Keratinocyte (primary cell): Measurements from ENCODE around the gene ZNF12. TPM values are rescaled to one million over a fixed set of nuclear protein-coding genes. Genes with fewer than 3 reads are reported as not detected.

Experiments
- DNase-seq: peaks from one replicate; pipeline ENCODE4 v3.0.0-alpha.2; 2011; ENCODE audit warnings: low read depth, missing footprints, low spot score
- FAIRE-seq: peaks from 2 replicates; lab custom pipeline; 2011; peaks lifted over from hg19 to GRCh38; lab: Jason Lieb, UNC
- H2AFZ ChIP-seq: 2 replicates; pipeline ENCODE4 v1.6.0; 2012; ENCODE audit warnings: low read length, control low read depth, inconsistent platforms; ENCODE audit not compliant: control insufficient read depth
- H3K27ac ChIP-seq: 2 replicates; pipeline ENCODE4 v1.5.1; 2011; ENCODE audit warnings: low read length; ENCODE audit not compliant: control insufficient read depth, insufficient read depth
- H3K27me3 ChIP-seq: 3 replicates; pipeline ENCODE4 v1.6.0; 2011; ENCODE audit warnings: low read length; ENCODE audit not compliant: control insufficient read depth, insufficient read depth; ENCODE audit errors: extremely low read depth
- H3K36me3 ChIP-seq, 2 experiments: 2 replicates in 1 of 2; 3 replicates in 1 of 2; pipeline ENCODE4 v1.5.1; 2011; ENCODE audit warnings: low read length in 2 of 2, mild to moderate bottlenecking in 1 of 2; ENCODE audit not compliant: control insufficient read depth in 2 of 2, insufficient read depth in 2 of 2; ENCODE audit errors: extremely low read depth in 1 of 2
- H3K4me1 ChIP-seq: 3 replicates; pipeline ENCODE4 v1.5.1; 2011; ENCODE audit warnings: low read length; ENCODE audit not compliant: control insufficient read depth, insufficient read depth; ENCODE audit errors: extremely low read depth
- H3K4me2 ChIP-seq: 3 replicates; pipeline ENCODE4 v1.6.0; 2011; ENCODE audit warnings: low read depth, low read length; ENCODE audit not compliant: control insufficient read depth, insufficient read depth; ENCODE audit errors: extremely low read depth
- H3K4me3 ChIP-seq, 3 experiments: fragments of 200-600 bp in 1 of 3; sonication (generic) in 1 of 3; 2 replicates in 2 of 3; 3 replicates in 1 of 3; pipeline ENCODE4 v1.5.1; 2011 to 2016; ENCODE audit warnings: low read length in 3 of 3, mild to moderate bottlenecking in 3 of 3, control low read depth in 2 of 3, inconsistent platforms in 1 of 3, low read depth in 1 of 3, mixed read lengths in 1 of 3, mixed run types in 1 of 3, moderate library complexity in 1 of 3; ENCODE audit not compliant: control insufficient read depth in 2 of 3, insufficient read depth in 2 of 3; ENCODE audit errors: extremely low read depth in 1 of 3
- H3K79me2 ChIP-seq: 2 replicates; pipeline ENCODE4 v1.6.0; 2012; ENCODE audit warnings: low read length; ENCODE audit not compliant: control insufficient read depth, insufficient read depth
- H3K9ac ChIP-seq: 3 replicates; pipeline ENCODE4 v1.6.0; 2011; ENCODE audit warnings: low read length; ENCODE audit not compliant: control insufficient read depth, insufficient read depth; ENCODE audit errors: extremely low read depth
- H3K9me1 ChIP-seq: 3 replicates; pipeline ENCODE4 v1.6.0; 2011; ENCODE audit warnings: low read length; ENCODE audit not compliant: control insufficient read depth, insufficient read depth; ENCODE audit errors: extremely low read depth
- H3K9me3 ChIP-seq: 2 replicates; pipeline ENCODE4 v1.5.1; 2012; ENCODE audit warnings: low read depth, low read length; ENCODE audit not compliant: control insufficient read depth
- H4K20me1 ChIP-seq: 3 replicates; pipeline ENCODE4 v1.6.0; 2011; ENCODE audit warnings: low read length; ENCODE audit not compliant: control insufficient read depth, insufficient read depth; ENCODE audit errors: extremely low read depth
- CTCF ChIP-seq, 3 experiments: IDR thresholded peaks in 1 of 3; conservative IDR thresholded peaks in 1 of 3; optimal IDR thresholded peaks in 1 of 3; 2 replicates in 2 of 3; 3 replicates in 1 of 3; pipeline versions ENCODE3 to v1.5.1; 2011; ENCODE audit warnings: low read length in 3 of 3, mild to moderate bottlenecking in 3 of 3, moderate library complexity in 2 of 3, control low read depth in 1 of 3, inconsistent platforms in 1 of 3; ENCODE audit not compliant: insufficient read depth in 2 of 3; ENCODE audit errors: extremely low read depth in 1 of 3
- EZH2 ChIP-seq: IDR thresholded peaks from one replicate; pipeline ENCODE4 v1.6.1; 2012; ENCODE audit warnings: inconsistent platforms, mild to moderate bottlenecking, low read length, moderate library complexity
- dilution Hi-C: fragments of 300-500 bp; cut with MboI; formaldehyde crosslinking; loops from one replicate; pipeline ENCODE4 v1.7.0; 2020; ENCODE audit warnings: low sequenced_read_pairs; ENCODE audit not compliant: extremely low pct_ligation_motif_present
- polyA plus RNA-seq, 5 experiments: library from polyadenylated mRNA; depleted of rRNA in 3 of 5; stranded (reverse) in 3 of 5; stranded (forward) in 1 of 5; unstranded in 1 of 5; fragments of >200 nt; gene quantifications; 1 replicate in 1 of 5; 2 replicates in 3 of 5; 3 replicates in 1 of 5; pipeline versions ENCODE4 v1.2.1 to v1.2.3, GENCODE V29; 2011 to 2012; ENCODE audit warnings: missing spikeins in 2 of 5, low read depth in 1 of 5, low replicate concordance in 1 of 5

Gene ZNF12
- polyA plus RNA-seq, 1 donor (not counting 4 experiments of a cell fraction or from before 2014, with no cell fraction given), result 12.5 TPM

- no peak overlapping the region for H2AFZ ChIP-seq
- dilution Hi-C loops, result no loop called here
- peaks cover 20% of the 10 kb centered on the region for H3K79me2 ChIP-seq
- no peak overlapping the region for H3K27ac ChIP-seq
- no peak for DNase-seq
- H3K9me3 ChIP-seq, result no peaks in the 10 kb centered on the region
- peaks cover 12% of the 10 kb centered on the region for H3K4me1 ChIP-seq
- H4K20me1 ChIP-seq, result no peaks in the 10 kb centered on the region
- H3K9ac ChIP-seq, result no peak overlapping the region
- H3K4me2 ChIP-seq, result no peak overlapping the region
- H3K27me3 ChIP-seq, result no peaks in the 10 kb centered on the region
- H3K9me1 ChIP-seq, result no peaks in the 10 kb centered on the region
- no peak for TF ChIP-seq EZH2
- no peak for TF ChIP-seq CTCF (optimal IDR thresholded peaks at IDR 0.05 in 1 of 3, IDR thresholded peaks at IDR 0.05 in 1 of 3, conservative IDR thresholded peaks at IDR 0.05 in 1 of 3; ENCODE audit: extremely low read depth in 1 of 3, insufficient read depth in 2 of 3, low read length in 3 of 3)
- FAIRE-seq, result no peak
- H3K4me3 ChIP-seq, result no peak overlapping the region
- peaks cover 2 to 4% of the 10 kb centered on the region in 2 experiments for H3K36me3 ChIP-seq
These were observed 3.1 kb upstream of the ZNF12 start for GRCh38 chr7:6709808-6710207.

GRCh38 chr7:6708304-6708703 is 1.6 kb upstream of the ZNF12 start:
- H3K27ac ChIP-seq, result no peak overlapping the region
- H3K36me3 ChIP-seq, result peaks cover 5 to 14% of the 10 kb centered on the region in 2 experiments
- no peak overlapping the region for H3K4me3 ChIP-seq
- H3K9me1 ChIP-seq, result no peaks in the 10 kb centered on the region
- DNase-seq (no peak), FAIRE-seq (no peak)
- H3K9ac ChIP-seq, result no peak overlapping the region
- no peaks in the 10 kb centered on the region for H3K27me3 ChIP-seq
- H4K20me1 ChIP-seq, result no peaks in the 10 kb centered on the region
- peaks cover 4% of the 10 kb centered on the region for H3K9me3 ChIP-seq
- H3K79me2 ChIP-seq, result peaks cover 33% of the 10 kb centered on the region
- no peak overlapping the region for H3K4me2 ChIP-seq
- TF ChIP-seq EZH2, result no peak
- dilution Hi-C loops, result no loop called here
- H2AFZ ChIP-seq, result no peak overlapping the region
- H3K4me1 ChIP-seq, result peaks cover 12% of the 10 kb centered on the region
